GM10248 (cell line): ENCODE data around the gene LRRC37A3.
"Not testable (repeated sequence)": the region's sequence is repeated elsewhere in the genome, so short reads cannot be mapped to it uniquely, and the experiment has no call there.

Experiments used
- CTCF ChIA-PET: fragments of 300-600 bp; sonication (Branson Sonifier 250); formaldehyde crosslinking; extraction: SDS; loops from one replicate; lab custom pipeline; 2021; ENCODE audit warnings: antibody characterized with exemption; lab: Yijun Ruan, JAX
- POLR2A ChIA-PET: fragments of 350-650 bp; sonication (Branson Sonifier 250); formaldehyde crosslinking; extraction: SDS; loops from one replicate; lab custom pipeline; 2020; ENCODE audit warnings: antibody characterized with exemption; lab: Yijun Ruan, JAX
- DNase-seq: peaks from one replicate; pipeline ENCODE4 v3.0.0; 2012; ENCODE audit errors: extremely low spot score
- TF ChIP-seq, protein P1 (sequence below): IDR thresholded peaks from 2 replicates; pipeline ENCODE4 v1.5.1; 2012; ENCODE audit warnings: mild to moderate bottlenecking, low read depth; ENCODE audit errors: extremely low read depth, missing control alignments, control extremely low read depth

LRRC37A3 gene

DNA sequence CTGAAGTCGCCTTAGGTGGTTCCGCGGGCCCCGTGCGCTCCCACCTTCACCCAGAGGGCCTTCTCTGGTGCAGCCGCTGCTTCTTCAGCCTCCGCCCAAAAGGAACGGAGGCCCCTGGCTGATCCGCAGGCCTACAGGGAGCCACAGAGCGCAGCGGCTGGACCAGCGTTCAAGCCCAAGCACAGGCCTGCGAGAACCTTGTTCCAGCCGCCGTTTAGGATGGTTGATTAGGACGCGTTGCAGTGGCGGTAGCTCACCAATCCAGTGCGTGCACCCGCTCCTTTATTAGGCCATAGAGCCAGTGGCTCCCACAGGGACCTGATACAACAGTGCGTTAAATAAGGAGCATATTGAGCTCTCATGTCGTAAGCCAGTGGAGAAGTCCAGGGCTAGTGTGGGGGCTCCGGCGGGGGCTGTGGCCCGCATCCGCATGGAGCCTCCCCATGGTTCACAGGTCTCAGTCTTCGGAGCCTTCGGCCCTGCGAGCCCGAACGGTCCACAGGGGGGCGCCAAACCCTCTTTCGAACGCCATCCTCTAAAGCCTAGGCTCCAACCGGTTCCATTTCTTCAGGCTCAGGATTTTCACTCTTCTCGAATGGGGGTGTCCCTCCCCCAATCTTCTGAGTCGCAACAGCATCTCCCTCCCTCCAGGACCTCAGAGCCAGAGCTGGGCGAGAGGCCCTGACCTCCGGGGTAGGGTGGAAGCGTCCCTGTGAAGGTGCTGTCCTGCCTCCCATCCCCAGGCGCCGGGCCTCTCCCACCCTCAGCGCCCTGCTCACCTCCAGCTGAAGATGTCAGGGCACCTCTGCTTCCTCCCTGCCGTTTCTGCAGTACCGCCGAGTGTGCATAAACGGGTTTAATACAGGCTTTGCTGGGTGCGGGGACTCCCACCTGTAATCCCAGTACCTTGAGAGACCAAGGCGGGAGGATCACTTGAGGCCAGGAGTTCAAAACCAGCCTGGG, 71.5 kb downstream of the LRRC37A3 start:
- POLR2A ChIA-PET, CTCF ChIA-PET: not testable (repeated sequence)
- DNase-seq: peak; percentile 57
- TF ChIP-seq, protein P1, sequence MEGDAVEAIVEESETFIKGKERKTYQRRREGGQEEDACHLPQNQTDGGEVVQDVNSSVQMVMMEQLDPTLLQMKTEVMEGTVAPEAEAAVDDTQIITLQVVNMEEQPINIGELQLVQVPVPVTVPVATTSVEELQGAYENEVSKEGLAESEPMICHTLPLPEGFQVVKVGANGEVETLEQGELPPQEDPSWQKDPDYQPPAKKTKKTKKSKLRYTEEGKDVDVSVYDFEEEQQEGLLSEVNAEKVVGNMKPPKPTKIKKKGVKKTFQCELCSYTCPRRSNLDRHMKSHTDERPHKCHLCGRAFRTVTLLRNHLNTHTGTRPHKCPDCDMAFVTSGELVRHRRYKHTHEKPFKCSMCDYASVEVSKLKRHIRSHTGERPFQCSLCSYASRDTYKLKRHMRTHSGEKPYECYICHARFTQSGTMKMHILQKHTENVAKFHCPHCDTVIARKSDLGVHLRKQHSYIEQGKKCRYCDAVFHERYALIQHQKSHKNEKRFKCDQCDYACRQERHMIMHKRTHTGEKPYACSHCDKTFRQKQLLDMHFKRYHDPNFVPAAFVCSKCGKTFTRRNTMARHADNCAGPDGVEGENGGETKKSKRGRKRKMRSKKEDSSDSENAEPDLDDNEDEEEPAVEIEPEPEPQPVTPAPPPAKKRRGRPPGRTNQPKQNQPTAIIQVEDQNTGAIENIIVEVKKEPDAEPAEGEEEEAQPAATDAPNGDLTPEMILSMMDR: peak; percentile 57

- CTCF ChIA-PET, POLR2A ChIA-PET, DNase-seq: not testable (repeated sequence)
Observed at GRCh38 chr17:64846892-64847291, 72.4 kb downstream of the LRRC37A3 start.

GRCh38 chr17:64843918-64844317, 75.4 kb downstream of the LRRC37A3 start:
- DNase-seq, CTCF ChIA-PET, POLR2A ChIA-PET: not testable (repeated sequence)

GRCh38 chr17:64842900-64843299, 76.4 kb downstream of the LRRC37A3 start:
- CTCF ChIA-PET, DNase-seq: not testable (repeated sequence)

DNA sequence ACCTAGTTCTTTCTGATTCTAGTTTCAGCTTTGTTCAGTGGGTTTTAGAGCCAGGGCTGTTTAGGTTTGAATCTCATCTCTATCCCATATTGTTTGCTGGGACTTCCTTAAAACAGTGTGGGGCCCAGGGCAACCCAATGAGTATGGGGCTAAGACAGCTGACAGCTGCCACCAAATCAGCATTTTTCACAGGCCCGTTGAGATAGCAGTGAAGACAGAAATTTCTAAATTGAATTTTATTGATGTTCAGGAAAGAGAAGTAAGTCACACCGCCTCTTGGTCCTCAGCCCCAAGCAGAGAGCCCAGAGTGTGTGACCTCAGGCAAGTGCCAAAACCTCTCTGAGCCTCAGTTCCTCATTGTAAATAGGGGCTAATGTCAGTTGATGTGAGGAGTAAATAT, 78.3 kb downstream of the LRRC37A3 start:
- DNase-seq: not testable (repeated sequence)

More at GRCh38 chr17:64842900-64843299, 76.4 kb downstream of the LRRC37A3 start:
- POLR2A ChIA-PET: not testable (repeated sequence)

DNA sequence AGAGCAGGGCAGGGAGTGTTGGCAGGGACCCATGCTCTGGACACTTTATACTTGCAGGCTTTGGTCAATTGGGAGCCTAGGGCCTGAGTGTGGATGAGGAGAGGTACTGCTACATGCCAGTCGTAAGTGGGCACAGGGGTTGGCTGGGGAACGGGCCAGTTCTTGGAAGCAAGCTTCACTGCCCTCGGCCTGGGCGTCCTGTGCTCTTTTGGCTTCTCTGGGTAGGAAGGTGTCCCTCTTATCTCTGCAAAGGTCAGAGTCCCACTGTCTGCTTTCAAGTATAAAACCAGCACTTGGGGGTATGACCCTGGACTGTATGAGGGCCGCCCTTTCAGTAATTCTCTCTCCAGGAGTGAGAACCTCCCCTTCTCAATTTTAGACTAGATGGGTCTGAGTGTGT, 80.8 kb downstream of the LRRC37A3 start:
- DNase-seq, CTCF ChIA-PET, POLR2A ChIA-PET: not testable (repeated sequence)

More for the DNA sequence above, 78.3 kb downstream of the LRRC37A3 start:
- CTCF ChIA-PET, POLR2A ChIA-PET: not testable (repeated sequence)

- CTCF ChIA-PET, POLR2A ChIA-PET: not testable (repeated sequence)
- DNase-seq: peak; percentile 81
Observed at GRCh38 chr17:64837018-64837761, 82.1 kb downstream of the LRRC37A3 start.

DNA sequence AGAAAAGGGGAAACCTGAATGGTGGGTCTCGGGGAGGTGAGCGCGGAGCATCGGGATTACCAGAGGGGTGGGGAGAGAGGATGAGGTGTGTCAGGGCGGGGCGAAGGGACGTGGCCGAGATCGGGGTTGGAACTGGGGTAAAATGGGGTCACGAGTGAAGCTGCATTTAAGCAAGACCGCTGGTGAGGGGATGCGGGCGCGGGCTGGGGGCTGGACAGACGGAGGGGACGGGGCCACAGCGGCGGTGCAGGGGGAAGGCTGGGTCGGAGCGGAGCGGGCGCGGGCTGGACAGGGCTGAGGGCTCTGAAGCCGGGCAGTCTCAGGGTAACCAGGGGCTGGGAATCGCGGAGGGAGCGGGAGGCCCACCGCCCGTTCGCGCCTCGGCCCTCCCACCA, 82.7 kb downstream of the LRRC37A3 start:
- DNase-seq, CTCF ChIA-PET, POLR2A ChIA-PET: not testable (repeated sequence)

GRCh38 chr17:64834060-64834459, 85.2 kb downstream of the LRRC37A3 start:
- POLR2A ChIA-PET, CTCF ChIA-PET, DNase-seq: not testable (repeated sequence)

GRCh38 chr17:64830631-64831040, 88.6 kb downstream of the LRRC37A3 start:
- CTCF ChIA-PET, POLR2A ChIA-PET, DNase-seq: not testable (repeated sequence)

GRCh38 chr17:64829824-64830630, 89.3 kb downstream of the LRRC37A3 start:
- DNase-seq, CTCF ChIA-PET, POLR2A ChIA-PET: not testable (repeated sequence)

DNA sequence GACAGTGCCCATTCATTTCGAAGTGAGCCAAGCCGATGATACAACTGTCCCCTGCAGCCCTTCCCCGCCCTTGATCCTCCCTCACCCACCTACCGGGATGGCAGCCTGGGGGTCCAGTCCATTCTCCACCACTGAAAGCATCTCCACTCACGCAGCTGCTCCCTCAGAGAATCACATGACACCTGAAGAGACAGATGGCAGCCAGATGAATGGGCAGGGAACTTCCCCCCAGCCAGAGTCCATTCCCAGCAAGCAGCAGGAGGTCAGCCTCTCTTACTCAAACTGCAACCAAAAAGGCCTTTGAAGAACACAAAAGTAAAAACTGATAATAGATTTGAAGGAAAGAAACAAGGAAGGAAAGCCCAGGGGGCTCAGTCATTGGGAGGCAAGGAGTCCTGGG, 90.2 kb downstream of the LRRC37A3 start:
- DNase-seq, CTCF ChIA-PET, POLR2A ChIA-PET: not testable (repeated sequence)

DNA sequence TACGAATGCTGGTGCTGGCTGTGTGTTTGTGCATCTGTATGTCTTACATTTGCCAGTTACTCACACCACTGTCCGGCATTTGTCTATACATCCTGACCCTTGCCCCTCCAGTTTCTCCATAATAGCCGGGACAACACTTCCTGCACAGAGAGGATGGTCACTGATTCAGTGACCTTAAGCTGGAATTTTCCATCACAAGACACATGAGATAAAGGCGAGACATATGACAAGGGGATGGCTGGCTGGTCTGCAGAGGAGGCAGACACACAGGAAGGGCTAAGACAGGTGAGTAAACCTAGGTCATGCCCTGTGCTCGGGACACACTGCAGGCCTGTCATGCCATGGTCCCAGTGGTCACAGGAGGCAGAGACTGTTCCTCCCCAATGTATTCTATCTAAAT, 100.4 kb downstream of the LRRC37A3 start:
- POLR2A ChIA-PET, CTCF ChIA-PET, DNase-seq: not testable (repeated sequence)

DNA sequence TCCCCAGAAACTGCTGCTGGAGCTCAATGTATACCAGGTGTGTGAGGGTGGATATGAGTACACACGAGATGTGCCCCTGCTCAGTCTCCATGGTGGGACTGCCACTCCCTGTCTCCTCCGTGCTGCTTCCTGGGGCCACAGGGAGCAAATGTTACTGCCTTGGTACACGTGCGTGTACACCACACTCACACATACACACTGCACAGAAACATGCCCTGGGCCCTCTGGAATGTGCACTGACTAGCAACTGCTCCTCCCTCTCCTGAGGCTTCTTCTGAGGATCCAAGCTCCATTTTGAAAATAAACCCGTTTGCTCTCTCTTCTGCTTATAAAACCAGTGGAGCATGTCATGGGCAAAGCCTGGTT, 103.5 kb downstream of the LRRC37A3 start:
- DNase-seq, CTCF ChIA-PET, POLR2A ChIA-PET: not testable (repeated sequence)

- POLR2A ChIA-PET, DNase-seq, CTCF ChIA-PET: not testable (repeated sequence)
Observed at GRCh38 chr17:64814993-64815832, 104.1 kb downstream of the LRRC37A3 start.
